IPS-18c (cell line): ENCODE data around the gene SPI1.

Experiments
- H3K4me3 ChIP-seq: 2 replicates; pipeline ENCODE4 v1.7.0; 2013; ENCODE audit warnings: low read depth, mild to moderate bottlenecking, low read length, moderate library complexity; ENCODE audit not compliant: insufficient read depth
- H3K9me3 ChIP-seq: one replicate; pipeline ENCODE4 v1.6.1; 2013; ENCODE audit warnings: mild to moderate bottlenecking, low read length, moderate library complexity; ENCODE audit not compliant: control insufficient read depth, insufficient read depth

The SPI1 gene

GRCh38 chr11:47408598-47409439 is 30.5 kb upstream of the SPI1 start:
- Histone ChIP-seq H3K4me3 (peak overlapping the region; percentile 75), H3K9me3 (no peaks in the 10 kb centered on the region)

GRCh38 chr11:47407746-47408590 is 29.6 kb upstream of the SPI1 start, which contains the start of gene SLC39A13:
Gene SLC39A13 (plus strand): TSS chr11:47408590. CDS start chr11:47410095, 1,505 bp downstream.
- H3K4me3 ChIP-seq: peak within 1 kb of the TSS; percentile 75
- H3K9me3 ChIP-seq: no peaks in the 10 kb centered on the region

GRCh38 chr11:47406896-47407745 is 28.8 kb upstream of the SPI1 start:
- Histone ChIP-seq H3K9me3 (no peaks in the 10 kb centered on the region), H3K4me3 (peak overlapping the region; percentile 64)

GRCh38 chr11:47403571-47403970 is 25.2 kb upstream of the SPI1 start:
- no peak overlapping the region for H3K4me3 ChIP-seq

GRCh38 chr11:47403135-47403534 is 24.8 kb upstream of the SPI1 start:
- no peak overlapping the region for H3K4me3 ChIP-seq
- H3K9me3 ChIP-seq: no peaks in the 10 kb centered on the region

More at GRCh38 chr11:47403571-47403970, 25.2 kb upstream of the SPI1 start:
- H3K9me3 ChIP-seq: no peaks in the 10 kb centered on the region

GRCh38 chr11:47400768-47401279 is 22.5 kb upstream of the SPI1 start:
- Histone ChIP-seq H3K4me3 (peak overlapping the region; percentile 34; the same call in 1 of the 2 replicates), H3K9me3 (no peaks in the 10 kb centered on the region)

GRCh38 chr11:47399860-47400767 is 21.8 kb upstream of the SPI1 start:
- Histone ChIP-seq H3K9me3 (no peaks in the 10 kb centered on the region), H3K4me3 (peak overlapping the region; percentile 58)

GRCh38 chr11:47398551-47398950 is 20.2 kb upstream of the SPI1 start:
- H3K4me3 ChIP-seq: no peak overlapping the region
- no peaks in the 10 kb centered on the region for H3K9me3 ChIP-seq

GRCh38 chr11:47398011-47398410 is 19.7 kb upstream of the SPI1 start:
- Histone ChIP-seq H3K4me3 (no peak overlapping the region), H3K9me3 (no peaks in the 10 kb centered on the region)

- no peak overlapping the region for H3K4me3 ChIP-seq
These were observed 17.6 kb upstream of the SPI1 start for GRCh38 chr11:47396049-47396320.

GRCh38 chr11:47395223-47396048 is 17.1 kb upstream of the SPI1 start:
- H3K4me3 ChIP-seq: no peak overlapping the region
- H3K9me3 ChIP-seq: no peaks in the 10 kb centered on the region

More at GRCh38 chr11:47396049-47396320, 17.6 kb upstream of the SPI1 start:
- H3K9me3 ChIP-seq: no peaks in the 10 kb centered on the region

GRCh38 chr11:47394322-47395222 is 16.2 kb upstream of the SPI1 start:
- Histone ChIP-seq H3K4me3 (no peak overlapping the region), H3K9me3 (no peaks in the 10 kb centered on the region)

- no peaks in the 10 kb centered on the region for H3K9me3 ChIP-seq
- H3K4me3 ChIP-seq: no peak overlapping the region
These were observed 15.6 kb upstream of the SPI1 start for GRCh38 chr11:47394050-47394321.

GRCh38 chr11:47393163-47394049 is 15.1 kb upstream of the SPI1 start:
- no peaks in the 10 kb centered on the region for H3K9me3 ChIP-seq
- H3K4me3 ChIP-seq: no peak overlapping the region
